Testis (tissue), 3 donors: Measurements from ENCODE around the gene AP5B1. TPM values are rescaled to one million over a fixed set of nuclear protein-coding genes. Genes with fewer than 3 reads are reported as not detected.

Experiments used
- DNase-seq: peaks from one replicate; pipeline ENCODE4 v3.0.0-alpha.2; 2019
- H3K27ac ChIP-seq, 2 donors: fragments of 200-600 bp; sonication (generic); one replicate each; pipeline ENCODE4 v1.5.1; 2019
- H3K27me3 ChIP-seq: fragments of 200-600 bp; sonication (generic); one replicate; pipeline ENCODE4 v1.5.1; 2019
- H3K36me3 ChIP-seq: fragments of 200-600 bp; sonication (generic); one replicate; pipeline ENCODE4 v1.5.1; 2017; ENCODE audit warnings: low read depth; ENCODE audit errors: missing control alignments
- H3K4me1 ChIP-seq: fragments of 200-600 bp; sonication (generic); one replicate; pipeline ENCODE4 v1.5.1; 2019
- H3K4me3 ChIP-seq, 2 donors: fragments of 200-600 bp; sonication (generic); one replicate each; pipeline ENCODE4 v1.5.1; 2017 to 2019
- H3K9me3 ChIP-seq: fragments of 200-600 bp; sonication (generic); one replicate; pipeline ENCODE4 v1.5.1; 2017
- CTCF ChIP-seq, 3 experiments: fragments of 450-650 bp in 2 of 3; fragments of 200-600 bp in 1 of 3; sonication (generic) in 1 of 3; IDR thresholded peaks; one replicate each; pipeline ENCODE4 v1.5.1; 2016 to 2019; ENCODE audit warnings: antibody characterized with exemption in 3 of 3, mild to moderate bottlenecking in 2 of 3, moderate library complexity in 1 of 3
- POLR2A ChIP-seq: fragments of 450-650 bp; IDR thresholded peaks from one replicate; pipeline ENCODE4 v1.6.1; 2017; ENCODE audit warnings: antibody characterized with exemption, mild to moderate bottlenecking, moderate library complexity
- WGBS, 2 donors: methylation state at CpG; one replicate each; pipeline ENCODE4 v1.1.5; 2018; 5-methylcytosine and 5-hydroxymethylcytosine counted together
- intact Hi-C: fragments of 100-400 bp; cut with DNase I; formaldehyde crosslinking; loops from one replicate; pipeline ENCODE4 v1.15.1; 2023; ENCODE audit warnings: low total_unique reads
- polyA plus RNA-seq: library from polyadenylated mRNA; stranded (reverse); fragments of 350-450 nt; fragmentation: Illumina TruSeq; extraction: RNeasy Lipid Tissue Mini Kit (QIAGEN cat#74804); gene quantifications from one replicate; pipeline ENCODE4 v1.2.3, GENCODE V29; 2014; ENCODE audit warnings: low read depth, low replicate concordance; ENCODE audit not compliant: insufficient read depth
- total RNA-seq, 2 donors: library from RNA; depleted of rRNA; stranded (reverse); fragments of >200 nt; gene quantifications; one replicate each; pipeline ENCODE4 v1.2.3, GENCODE V29; 2016

The AP5B1 gene
- total and polyA plus RNA-seq, 3 donors from 2014 or later: 4.5 to 14.8 (median 13.5) TPM

- TF ChIP-seq POLR2A: no peak
- TF ChIP-seq CTCF (IDR thresholded peaks at IDR 0.05): no peak
- intact Hi-C loops: no loop called here
- no peaks in the 10 kb centered on the region for H3K27me3 ChIP-seq
- DNase-seq: no peak
- 77 to 82% methylated on average over 14 to 18 of the region's 18 CpGs for WGBS, 2 donors
- no peak overlapping the region for H3K27ac ChIP-seq
- no peaks in the 10 kb centered on the region for H3K4me1 ChIP-seq
- H3K9me3 ChIP-seq: no peaks in the 10 kb centered on the region
- no peak overlapping the region for H3K4me3 ChIP-seq
- H3K36me3 ChIP-seq: no peaks in the 10 kb centered on the region
Observed at GRCh38 chr11:65801153-65801987, 20.6 kb upstream of the AP5B1 start.

GRCh38 chr11:65798882-65799281 is 18.1 kb upstream of the AP5B1 start:
- DNase-seq: no peak
- no peaks in the 10 kb centered on the region for H3K27me3 ChIP-seq
- TF ChIP-seq POLR2A (no peak), CTCF (IDR thresholded peaks at IDR 0.05) (no peak)
- WGBS, 2 donors: 84 to 85% methylated on average over 8 of the region's 8 CpGs
- H3K4me3 ChIP-seq: no peak overlapping the region
- H3K9me3 ChIP-seq: no peaks in the 10 kb centered on the region
- H3K27ac ChIP-seq: no peak overlapping the region
- intact Hi-C loops: no loop called here
- no peaks in the 10 kb centered on the region for H3K36me3 ChIP-seq
- no peaks in the 10 kb centered on the region for H3K4me1 ChIP-seq

- DNase-seq: no peak
- Histone ChIP-seq H3K27me3 (no peaks in the 10 kb centered on the region), H3K9me3 (no peaks in the 10 kb centered on the region), H3K4me3 (no peak overlapping the region), H3K27ac (no peak overlapping the region), H3K36me3 (no peaks in the 10 kb centered on the region), H3K4me1 (no peaks in the 10 kb centered on the region)
- intact Hi-C loops: no loop called here
- WGBS, 2 donors: 92 to 94% methylated on average over 5 to 13 of the region's 13 CpGs
- TF ChIP-seq POLR2A (no peak), CTCF (IDR thresholded peaks at IDR 0.05) (no peak)
Observed at GRCh38 chr11:65797711-65798110, 16.9 kb upstream of the AP5B1 start.

GRCh38 chr11:65796726-65797601 is 16.2 kb upstream of the AP5B1 start:
- TF ChIP-seq POLR2A (no peak), CTCF (IDR thresholded peaks at IDR 0.05) (no peak)
- Histone ChIP-seq H3K4me1 (no peaks in the 10 kb centered on the region), H3K27ac (no peak overlapping the region), H3K4me3 (no peak overlapping the region), H3K9me3 (no peaks in the 10 kb centered on the region), H3K27me3 (no peaks in the 10 kb centered on the region), H3K36me3 (no peaks in the 10 kb centered on the region)
- WGBS, 2 donors: 77 to 84% methylated on average over 13 to 15 of the region's 15 CpGs
- no peak for DNase-seq
- intact Hi-C loops: no loop called here
